Glomerular visceral epithelial cell (primary cell): ENCODE data around the gene ASB9.
"Not testable (repeated sequence)": the region's sequence is repeated elsewhere in the genome, so short reads cannot be mapped to it uniquely, and the experiment has no call there.

Experiments used
- DNase-seq: peaks from one replicate; pipeline ENCODE4 v3.0.0-alpha.2; 2016; ENCODE audit errors: extremely low spot score

Gene ASB9, protein sequence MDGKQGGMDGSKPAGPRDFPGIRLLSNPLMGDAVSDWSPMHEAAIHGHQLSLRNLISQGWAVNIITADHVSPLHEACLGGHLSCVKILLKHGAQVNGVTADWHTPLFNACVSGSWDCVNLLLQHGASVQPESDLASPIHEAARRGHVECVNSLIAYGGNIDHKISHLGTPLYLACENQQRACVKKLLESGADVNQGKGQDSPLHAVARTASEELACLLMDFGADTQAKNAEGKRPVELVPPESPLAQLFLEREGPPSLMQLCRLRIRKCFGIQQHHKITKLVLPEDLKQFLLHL

DNA sequence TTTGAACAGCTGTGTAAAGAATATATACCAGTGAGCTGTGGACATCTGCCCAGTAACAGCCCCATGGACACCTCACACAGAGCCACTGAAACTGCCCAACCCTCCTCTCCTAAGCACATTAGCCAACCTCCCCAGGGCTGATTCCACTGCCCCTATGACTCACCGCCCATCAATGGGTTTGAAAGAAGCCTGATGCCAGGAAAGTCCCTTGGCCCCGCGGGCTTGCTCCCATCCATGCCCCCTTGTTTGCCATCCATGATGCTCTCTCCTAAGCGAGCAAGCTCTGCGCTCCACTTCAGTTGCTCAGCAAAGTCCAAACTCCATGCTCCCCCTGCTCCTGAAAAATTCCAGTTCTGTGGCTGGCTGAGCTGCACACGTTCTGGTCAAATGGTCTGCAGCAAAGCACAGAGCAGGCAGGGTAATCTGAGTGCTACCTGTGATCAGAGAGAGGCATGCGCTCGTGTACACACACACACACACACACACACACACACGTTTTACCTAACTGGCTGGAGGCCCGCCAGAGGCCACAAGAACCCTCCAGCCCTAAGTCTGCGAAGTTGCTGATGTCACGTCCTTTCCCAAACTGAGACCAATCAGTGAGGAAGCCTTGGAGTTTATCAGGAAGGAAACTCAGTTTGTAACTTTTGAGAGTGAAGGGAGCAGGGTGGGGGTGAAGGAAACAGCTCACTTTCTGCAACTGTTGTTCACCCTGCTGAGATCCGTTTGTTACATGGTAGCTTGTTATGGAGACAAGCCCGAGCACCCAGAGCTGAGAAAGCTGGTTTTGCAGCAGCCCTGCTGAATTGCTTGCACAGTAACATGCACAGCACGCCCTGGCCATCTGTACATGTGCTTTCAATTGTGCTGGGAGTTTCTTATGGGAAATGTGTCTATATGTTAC, at the start of gene ASB9:
Gene ASB9, minus strand, starts transcription at position 466 of the 904 bp plus-strand sequence. Its CDS starts 209 bp downstream, at position 257.
- DNase-seq: peak; percentile 85

GRCh38 chrX:15319075-15319474, 49.2 kb upstream of the ASB9 start:
- no peak for DNase-seq

DNA sequence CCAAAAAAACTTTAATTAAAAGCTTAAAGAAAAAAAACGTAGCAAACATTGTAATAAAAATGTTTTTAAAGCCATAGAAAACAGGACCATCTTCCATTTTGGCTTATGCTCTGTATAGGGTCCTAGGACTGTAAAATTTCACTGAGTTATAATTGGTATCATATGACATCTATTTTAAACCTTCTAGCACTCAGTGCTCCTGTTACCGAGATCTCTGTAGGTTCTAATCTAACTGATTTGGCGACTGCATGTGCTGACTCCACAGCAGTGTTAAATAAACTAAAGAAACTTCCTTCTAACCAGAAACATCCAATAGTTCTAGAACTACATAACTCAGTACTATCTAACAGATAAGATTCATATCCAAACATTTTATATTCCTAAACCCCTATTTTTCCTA, 45.6 kb upstream of the ASB9 start, which contains the start of gene ASB11:
Gene ASB11, minus strand, starts transcription at position 132 of the 400 bp plus-strand sequence. Its CDS starts 35 bp downstream, at position 97.
- no peak for DNase-seq

GRCh38 chrX:15314472-15314871, 44.6 kb upstream of the ASB9 start:
- no peak for DNase-seq

GRCh38 chrX:15311119-15311518, 41.2 kb upstream of the ASB9 start:
- no peak for DNase-seq

- no peak for DNase-seq
These were observed 40.2 kb upstream of the ASB9 start for GRCh38 chrX:15310117-15310516.

GRCh38 chrX:15305899-15306298, 36.0 kb upstream of the ASB9 start:
- not testable (repeated sequence) for DNase-seq

- peak; percentile 21 for DNase-seq
These were observed 32.0 kb upstream of the ASB9 start for GRCh38 chrX:15301924-15302323.

- peak; percentile 4 for DNase-seq
These were observed 30.3 kb upstream of the ASB9 start for GRCh38 chrX:15299941-15300851.

GRCh38 chrX:15298780-15299179, 28.9 kb upstream of the ASB9 start:
- no peak for DNase-seq

DNA sequence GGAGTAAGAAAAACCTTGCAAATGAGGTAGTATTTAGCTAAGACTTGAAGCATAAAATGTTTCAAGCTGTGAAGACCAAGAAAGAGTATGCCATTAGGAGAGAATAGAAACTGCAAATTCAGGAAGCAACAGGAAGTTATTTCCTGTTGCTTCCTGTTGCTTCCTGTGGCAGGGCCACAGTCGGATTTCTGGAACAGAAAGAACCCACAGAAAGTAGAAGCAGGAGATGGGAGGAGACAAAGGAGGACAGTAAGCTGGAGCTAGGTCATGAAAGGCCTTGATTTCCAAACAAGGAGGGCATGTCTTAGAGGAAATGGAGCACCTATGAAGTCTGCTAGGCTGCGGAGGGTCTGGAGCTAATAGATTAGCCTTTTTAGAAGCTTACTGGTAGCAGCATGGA, 28.3 kb upstream of the ASB9 start:
- no peak for DNase-seq

DNA sequence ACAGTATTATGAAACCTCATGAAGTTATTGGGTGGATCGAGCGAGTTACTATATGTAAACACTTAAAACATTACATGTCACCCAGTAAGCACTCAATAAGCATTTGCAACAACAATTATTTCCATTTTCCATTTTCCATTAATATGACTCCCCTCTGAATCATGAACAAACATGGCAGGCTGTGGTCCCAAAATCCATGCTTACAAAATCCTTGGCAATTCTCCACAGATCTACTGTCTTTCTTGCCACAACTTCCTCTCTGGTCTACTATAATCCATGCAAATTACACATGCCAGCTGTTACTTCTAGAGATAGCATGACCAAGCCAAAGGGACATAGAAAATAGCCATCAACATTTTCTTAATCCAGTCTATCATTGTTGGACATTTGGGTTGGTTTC, 23.6 kb upstream of the ASB9 start:
- no peak for DNase-seq

DNA sequence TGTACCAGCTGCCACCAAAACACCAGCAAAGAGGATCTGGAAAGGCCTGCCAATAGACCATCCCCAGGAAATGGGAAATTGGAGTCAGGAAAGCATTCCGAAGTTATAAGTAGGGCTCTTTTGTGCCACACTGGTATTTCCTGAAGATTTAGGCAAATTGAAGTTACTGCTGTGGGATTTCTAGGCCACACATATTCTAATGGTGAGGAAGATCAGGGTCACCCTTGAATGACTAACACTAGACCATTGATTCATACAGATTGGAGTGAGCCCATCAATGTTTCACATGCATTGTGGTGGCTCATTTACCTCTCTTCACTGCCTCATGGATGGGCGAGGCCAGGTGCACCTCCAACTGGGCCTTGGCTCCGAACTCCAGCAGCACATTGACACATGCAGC, 23.0 kb upstream of the ASB9 start:
- no peak for DNase-seq

DNA sequence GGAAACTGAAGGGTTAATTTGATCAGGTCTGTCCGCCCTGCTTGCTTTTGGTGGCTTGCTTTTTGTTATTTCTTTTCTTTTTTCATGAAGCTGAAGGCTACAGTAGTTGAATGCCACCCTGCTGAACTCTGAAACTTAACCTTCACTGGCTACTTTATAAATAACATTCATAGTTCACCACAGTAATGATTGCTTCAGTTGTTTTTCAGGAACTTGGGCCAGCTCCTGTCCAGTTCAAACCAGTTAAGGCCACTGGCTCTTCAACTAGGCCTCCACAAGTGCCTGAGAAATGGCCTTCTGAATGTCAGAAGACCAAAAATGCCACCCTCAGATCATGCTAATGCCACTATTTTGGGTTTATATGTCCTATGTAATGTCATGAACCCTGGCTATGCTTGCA, 7.7 kb upstream of the ASB9 start:
- DNase-seq: no peak

DNA sequence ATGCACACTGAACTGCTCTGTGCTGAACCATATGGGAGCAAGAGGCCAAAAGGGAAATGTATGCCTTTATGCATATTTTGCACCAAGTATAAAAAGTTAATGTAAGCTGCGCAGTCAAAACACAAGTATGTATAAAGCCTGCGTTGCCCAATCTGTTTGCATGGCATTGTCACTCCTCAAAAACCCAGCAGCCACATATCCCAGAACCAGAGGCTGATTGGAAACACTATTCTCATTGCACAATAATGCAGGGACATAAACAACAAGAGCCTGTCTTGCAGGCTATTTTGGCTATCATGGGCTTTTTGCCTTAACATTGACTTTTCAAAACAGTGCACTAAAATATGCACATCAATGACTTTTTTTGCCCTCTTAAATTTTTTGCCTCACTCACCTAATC, 5.1 kb upstream of the ASB9 start:
- DNase-seq: no peak

DNA sequence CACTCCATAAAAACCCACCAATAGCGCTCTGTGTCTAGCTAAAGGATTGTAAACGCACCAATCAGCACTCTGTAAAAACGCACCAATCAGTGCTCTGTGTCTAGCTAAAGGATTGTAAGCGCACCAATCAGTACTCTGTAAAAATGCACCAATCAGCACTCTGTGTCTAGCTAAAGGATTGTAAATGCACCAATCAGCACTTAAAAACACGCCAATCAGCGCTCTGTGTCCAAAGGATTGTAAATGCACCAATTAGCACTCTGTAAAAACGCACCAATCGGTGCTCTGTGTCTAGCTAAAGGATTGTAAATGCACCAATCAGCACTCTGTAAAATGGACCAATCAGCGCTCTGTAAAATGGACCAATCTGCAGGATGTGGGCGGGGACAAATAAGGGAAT, 3.4 kb upstream of the ASB9 start:
- not testable (repeated sequence) for DNase-seq

DNA sequence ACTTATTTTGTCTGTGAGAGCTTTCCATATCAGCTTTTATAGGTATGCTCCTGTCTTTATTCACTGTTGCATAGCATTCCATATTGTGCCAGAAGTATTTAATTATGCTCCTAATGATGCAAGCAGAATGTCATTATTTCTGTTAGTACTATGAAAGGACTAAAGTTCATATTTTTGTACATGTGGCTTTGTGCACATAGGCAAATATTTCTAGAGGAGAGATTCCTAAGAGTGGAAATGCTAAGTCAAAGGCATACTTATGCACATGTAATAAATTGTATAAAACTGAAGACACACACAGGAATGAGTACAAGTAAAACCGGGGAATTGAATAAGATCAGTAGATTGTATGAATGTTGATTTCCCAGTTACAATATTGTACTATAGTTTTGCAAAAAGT, 1.9 kb upstream of the ASB9 start:
- DNase-seq: no peak

- no peak for DNase-seq
These were observed 763 bp downstream of the ASB9 start for GRCh38 chrX:15269120-15269519.

DNA sequence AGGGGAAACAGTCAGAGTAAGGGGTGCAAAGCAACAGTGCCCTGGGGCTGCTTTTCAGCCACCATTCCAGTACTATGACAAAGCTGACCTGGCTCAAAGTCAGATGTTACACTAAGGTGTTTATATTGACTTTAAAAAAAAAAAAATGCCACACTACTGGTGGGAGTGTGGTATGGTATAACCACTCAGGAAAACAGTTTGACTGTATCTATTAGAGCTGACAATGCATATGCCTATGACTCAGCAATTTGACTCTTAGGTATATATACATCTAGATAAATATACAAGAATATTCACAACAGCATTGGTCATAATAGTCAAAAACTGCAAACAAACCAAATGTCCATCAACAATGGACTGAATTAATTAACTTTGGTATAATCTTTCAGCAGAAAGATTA, 15.0 kb downstream of the ASB9 start:
- no peak for DNase-seq

- DNase-seq: no peak
These were observed 24.0 kb downstream of the ASB9 start for GRCh38 chrX:15245896-15246295.

GRCh38 chrX:15244421-15244820, 25.5 kb downstream of the ASB9 start:
- DNase-seq: no peak
